22Rv1 (cell line): Measurements from ENCODE around the gene KCNT1.

ENCODE experiments used
- ZFX ChIP-seq: fragments of 450-650 bp; IDR thresholded peaks from 2 replicates; pipeline ENCODE4 v1.6.1; 2017; ENCODE audit warnings: antibody characterized with exemption, borderline replicate concordance
- TF ChIP-seq, protein P1 (sequence below): fragments of 450-650 bp; IDR thresholded peaks from 2 replicates; pipeline ENCODE4 v1.5.1; 2017; ENCODE audit warnings: mild to moderate bottlenecking

DNA sequence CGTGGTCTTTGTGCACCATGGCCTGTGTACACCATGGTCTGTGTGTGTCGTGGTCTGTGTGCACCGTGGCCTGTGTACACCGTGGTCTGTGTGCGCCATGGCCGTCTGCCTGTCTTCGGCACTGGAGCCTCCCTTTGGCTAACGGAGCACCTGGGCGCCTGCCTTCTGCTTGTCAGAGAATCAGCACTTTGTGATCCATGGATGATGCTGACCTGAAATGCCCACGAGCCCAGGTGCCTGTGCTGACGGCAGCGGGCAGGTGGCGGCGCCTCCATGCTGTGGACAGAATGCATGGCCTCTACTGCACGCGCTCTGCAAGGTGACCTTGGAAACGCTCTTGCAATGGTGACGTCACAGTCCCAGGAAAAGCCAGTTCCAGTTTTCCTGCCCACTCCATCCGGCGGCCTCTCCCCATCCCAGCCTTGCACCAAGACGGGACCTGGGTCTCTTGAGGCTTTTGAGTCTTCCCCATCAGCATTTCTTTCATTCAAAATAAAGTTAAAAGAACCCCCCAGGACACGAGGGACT is 24.3 kb upstream of the KCNT1 start:
- TF ChIP-seq, protein P1, sequence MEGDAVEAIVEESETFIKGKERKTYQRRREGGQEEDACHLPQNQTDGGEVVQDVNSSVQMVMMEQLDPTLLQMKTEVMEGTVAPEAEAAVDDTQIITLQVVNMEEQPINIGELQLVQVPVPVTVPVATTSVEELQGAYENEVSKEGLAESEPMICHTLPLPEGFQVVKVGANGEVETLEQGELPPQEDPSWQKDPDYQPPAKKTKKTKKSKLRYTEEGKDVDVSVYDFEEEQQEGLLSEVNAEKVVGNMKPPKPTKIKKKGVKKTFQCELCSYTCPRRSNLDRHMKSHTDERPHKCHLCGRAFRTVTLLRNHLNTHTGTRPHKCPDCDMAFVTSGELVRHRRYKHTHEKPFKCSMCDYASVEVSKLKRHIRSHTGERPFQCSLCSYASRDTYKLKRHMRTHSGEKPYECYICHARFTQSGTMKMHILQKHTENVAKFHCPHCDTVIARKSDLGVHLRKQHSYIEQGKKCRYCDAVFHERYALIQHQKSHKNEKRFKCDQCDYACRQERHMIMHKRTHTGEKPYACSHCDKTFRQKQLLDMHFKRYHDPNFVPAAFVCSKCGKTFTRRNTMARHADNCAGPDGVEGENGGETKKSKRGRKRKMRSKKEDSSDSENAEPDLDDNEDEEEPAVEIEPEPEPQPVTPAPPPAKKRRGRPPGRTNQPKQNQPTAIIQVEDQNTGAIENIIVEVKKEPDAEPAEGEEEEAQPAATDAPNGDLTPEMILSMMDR: no peak
- no peak for TF ChIP-seq ZFX
